Activated naive CD8-positive, alpha-beta T cell treated with anti-CD3 and anti-CD28 coated beads, Interleukin-2, amount 10 ng/mL, durations not matched to agents 7 days and 5 days (primary cell): ENCODE measurements around the gene USP1. TPM values are rescaled to one million over a fixed set of nuclear protein-coding genes. Genes with fewer than 3 reads are reported as not detected.

Source experiments
- ATAC-seq: fragments of 150-1000 bp; cut with Tn5 transposase; one replicate; pipeline ENCODE4 v1.10.0; 2021; ENCODE audit warnings: low read depth, moderate library complexity
- POLR2A ChIA-PET: fragments of 350-600 bp; sonication (Branson Sonifier 250); formaldehyde crosslinking; loops from one replicate; lab custom pipeline; 2021; ENCODE audit warnings: antibody characterized with exemption; lab: Charles Lee
- DNase-seq: peaks from one replicate; pipeline ENCODE4 v3.0.0; 2021
- H3K27ac Mint-ChIP-seq: one replicate; pipeline ENCODE4 v1.8.0; 2022; ENCODE audit warnings: mild to moderate bottlenecking, mixed read lengths
- H3K27me3 Mint-ChIP-seq: one replicate; pipeline ENCODE4 v1.8.0; 2022; ENCODE audit warnings: mild to moderate bottlenecking, moderate library complexity, mixed read lengths
- H3K36me3 Mint-ChIP-seq: one replicate; pipeline ENCODE4 v1.8.0; 2021; ENCODE audit warnings: mild to moderate bottlenecking, mixed read lengths
- H3K4me1 Mint-ChIP-seq: one replicate; pipeline ENCODE4 v1.8.0; 2021; ENCODE audit warnings: mixed read lengths
- H3K4me3 Mint-ChIP-seq: one replicate; pipeline ENCODE4 v1.8.0; 2022; ENCODE audit warnings: mild to moderate bottlenecking, moderate library complexity, mixed read lengths
- H3K9me3 Mint-ChIP-seq: one replicate; pipeline ENCODE4 v1.8.0; 2021; ENCODE audit warnings: mixed read lengths
- total RNA-seq, 2 experiments: library from RNA; stranded (reverse); gene quantifications; one replicate each; pipeline ENCODE4 v1.2.3, GENCODE V29; 2021

USP1 gene
- 10 to 100 TPM; 67.7 to 68.4 TPM for total RNA-seq

- peak; percentile 94 for DNase-seq
- Mint-ChIP-seq H3K9me3 (no peaks in the 10 kb centered on the region), H3K4me1 (peaks cover 17% of the 10 kb centered on the region), H3K4me3 (peak within 1 kb of the TSS; percentile 98), H3K27me3 (peaks cover 2% of the 10 kb centered on the region), H3K36me3 (peaks cover 15% of the 10 kb centered on the region), H3K27ac (peak within 1 kb of the TSS; percentile 98)
- peak; percentile 89 for ATAC-seq
- POLR2A ChIA-PET, result interaction anchor here (0.6 to 1.6 kb wide), 7 partner anchors 10 to 347 kb away, joined by 3 to 6 read pairs (median 3); partner anchors contain the start of gene ATG4C
Observed at GRCh38 chr1:62436466-62437272, at the start of gene USP1. Gene USP1, plus strand, starts transcription at chr1:62437049. Its CDS starts 2,819 bp downstream, at chr1:62439868.

- no peak for DNase-seq
- H3K27me3 Mint-ChIP-seq, result peaks cover 16% of the 10 kb centered on the region
- no peaks in the 10 kb centered on the region for H3K36me3 Mint-ChIP-seq
- H3K27ac Mint-ChIP-seq, result no peak overlapping the region
- H3K9me3 Mint-ChIP-seq, result no peaks in the 10 kb centered on the region
- no peak for ATAC-seq
- POLR2A ChIA-PET, result no interaction called here
- no peak overlapping the region for H3K4me3 Mint-ChIP-seq
- H3K4me1 Mint-ChIP-seq, result no peaks in the 10 kb centered on the region
Observed at GRCh38 chr1:62389531-62389930, 47.3 kb upstream of the USP1 start.

GRCh38 chr1:62390071-62390470 lies 46.8 kb upstream of the USP1 start:
- DNase-seq (no peak), ATAC-seq (no peak)
- Mint-ChIP-seq H3K9me3 (no peaks in the 10 kb centered on the region), H3K4me3 (no peak overlapping the region), H3K27ac (no peak overlapping the region), H3K36me3 (no peaks in the 10 kb centered on the region), H3K27me3 (peaks cover 16% of the 10 kb centered on the region), H3K4me1 (no peaks in the 10 kb centered on the region)
- POLR2A ChIA-PET, result no interaction called here

GRCh38 chr1:62391369-62391971 lies 45.4 kb upstream of the USP1 start:
- Mint-ChIP-seq H3K9me3 (no peaks in the 10 kb centered on the region), H3K4me1 (no peaks in the 10 kb centered on the region), H3K36me3 (no peaks in the 10 kb centered on the region), H3K4me3 (no peak overlapping the region), H3K27ac (no peak overlapping the region), H3K27me3 (peaks cover 16% of the 10 kb centered on the region)
- DNase-seq (no peak), ATAC-seq (no peak)
- POLR2A ChIA-PET, result no interaction called here

- Mint-ChIP-seq H3K9me3 (no peaks in the 10 kb centered on the region), H3K4me3 (no peak overlapping the region), H3K4me1 (no peaks in the 10 kb centered on the region), H3K27ac (no peak overlapping the region), H3K36me3 (no peaks in the 10 kb centered on the region), H3K27me3 (peaks cover 13% of the 10 kb centered on the region)
- ATAC-seq (no peak), DNase-seq (no peak)
- POLR2A ChIA-PET, result no interaction called here
Observed at GRCh38 chr1:62392951-62393350, 43.9 kb upstream of the USP1 start.

- DNase-seq, result no peak
- Mint-ChIP-seq H3K27me3 (peaks cover 10% of the 10 kb centered on the region), H3K4me3 (no peak overlapping the region), H3K9me3 (no peaks in the 10 kb centered on the region), H3K27ac (no peak overlapping the region), H3K36me3 (no peaks in the 10 kb centered on the region), H3K4me1 (no peaks in the 10 kb centered on the region)
- POLR2A ChIA-PET, result no interaction called here
- ATAC-seq, result no peak
Observed at GRCh38 chr1:62394646-62395045, 42.2 kb upstream of the USP1 start.

GRCh38 chr1:62395291-62395690 lies 41.6 kb upstream of the USP1 start:
- no peak overlapping the region for H3K27ac Mint-ChIP-seq
- peaks cover 10% of the 10 kb centered on the region for H3K27me3 Mint-ChIP-seq
- ATAC-seq, result no peak
- no peaks in the 10 kb centered on the region for H3K4me1 Mint-ChIP-seq
- H3K36me3 Mint-ChIP-seq, result no peaks in the 10 kb centered on the region
- POLR2A ChIA-PET, result no interaction called here
- no peak for DNase-seq
- no peak overlapping the region for H3K4me3 Mint-ChIP-seq
- H3K9me3 Mint-ChIP-seq, result no peaks in the 10 kb centered on the region

GRCh38 chr1:62396871-62397270 lies 40.0 kb upstream of the USP1 start:
- Mint-ChIP-seq H3K4me3 (no peak overlapping the region), H3K36me3 (no peaks in the 10 kb centered on the region), H3K9me3 (no peaks in the 10 kb centered on the region), H3K27ac (no peak overlapping the region), H3K27me3 (peaks cover 8% of the 10 kb centered on the region), H3K4me1 (no peaks in the 10 kb centered on the region)
- ATAC-seq, result no peak
- POLR2A ChIA-PET, result no interaction called here
- no peak for DNase-seq

GRCh38 chr1:62397301-62397700 lies 39.5 kb upstream of the USP1 start:
- Mint-ChIP-seq H3K9me3 (no peaks in the 10 kb centered on the region), H3K27ac (no peak overlapping the region), H3K36me3 (no peaks in the 10 kb centered on the region), H3K4me1 (no peaks in the 10 kb centered on the region), H3K27me3 (peaks cover 8% of the 10 kb centered on the region), H3K4me3 (no peak overlapping the region)
- ATAC-seq, result no peak
- DNase-seq, result no peak
- POLR2A ChIA-PET, result no interaction called here

- DNase-seq, result no peak
- no peaks in the 10 kb centered on the region for H3K36me3 Mint-ChIP-seq
- H3K4me1 Mint-ChIP-seq, result no peaks in the 10 kb centered on the region
- no peaks in the 10 kb centered on the region for H3K9me3 Mint-ChIP-seq
- no peak overlapping the region for H3K4me3 Mint-ChIP-seq
- ATAC-seq, result no peak
- peaks cover 4% of the 10 kb centered on the region for H3K27me3 Mint-ChIP-seq
- POLR2A ChIA-PET, result no interaction called here
- H3K27ac Mint-ChIP-seq, result no peak overlapping the region
Observed at GRCh38 chr1:62398377-62398776, 38.5 kb upstream of the USP1 start.

- no peak for ATAC-seq
- Mint-ChIP-seq H3K4me3 (no peak overlapping the region), H3K4me1 (no peaks in the 10 kb centered on the region), H3K36me3 (no peaks in the 10 kb centered on the region), H3K27ac (no peak overlapping the region), H3K27me3 (no peaks in the 10 kb centered on the region), H3K9me3 (no peaks in the 10 kb centered on the region)
- POLR2A ChIA-PET, result no interaction called here
- no peak for DNase-seq
Observed at GRCh38 chr1:62401034-62401760, 35.7 kb upstream of the USP1 start.

GRCh38 chr1:62405247-62405646 lies 31.6 kb upstream of the USP1 start:
- no peaks in the 10 kb centered on the region for H3K36me3 Mint-ChIP-seq
- H3K4me1 Mint-ChIP-seq, result no peaks in the 10 kb centered on the region
- DNase-seq (no peak), ATAC-seq (no peak)
- no peaks in the 10 kb centered on the region for H3K9me3 Mint-ChIP-seq
- H3K4me3 Mint-ChIP-seq, result no peak overlapping the region
- no peak overlapping the region for H3K27ac Mint-ChIP-seq
- POLR2A ChIA-PET, result no interaction called here
- peaks cover 2% of the 10 kb centered on the region for H3K27me3 Mint-ChIP-seq

GRCh38 chr1:62406576-62406975 lies 30.3 kb upstream of the USP1 start:
- Mint-ChIP-seq H3K4me1 (no peaks in the 10 kb centered on the region), H3K27me3 (peaks cover 2% of the 10 kb centered on the region), H3K9me3 (no peaks in the 10 kb centered on the region), H3K27ac (no peak overlapping the region), H3K4me3 (no peak overlapping the region), H3K36me3 (no peaks in the 10 kb centered on the region)
- POLR2A ChIA-PET, result no interaction called here
- DNase-seq (no peak), ATAC-seq (no peak)
